PC-9 (cell line): ENCODE data around the gene ITGA8. TPM values are rescaled to one million over a fixed set of nuclear protein-coding genes. Genes with fewer than 3 reads are reported as not detected.

Experiments used
- BruUV-seq: library from RNA; stranded (reverse); fragments of 400-500 nt; replicated peaks from 2 replicates; lab custom pipeline; 2021; lab: Mats Ljungman, UMichigan
- CTCF ChIA-PET: fragments of 300-600 bp; sonication (Branson Sonifier 250); formaldehyde crosslinking; loops from one replicate; lab custom pipeline; 2022; ENCODE audit warnings: antibody characterized with exemption; lab: Charles Lee
- POLR2A ChIA-PET: fragments of 300-600 bp; sonication (Branson Sonifier 250); formaldehyde crosslinking; loops from one replicate; lab custom pipeline; 2022; ENCODE audit warnings: antibody characterized with exemption; ENCODE audit not compliant: unreplicated experiment; lab: Charles Lee
- DNase-seq, 2 experiments: peaks; one replicate each; pipeline versions ENCODE4 v3.0.0 to v3.0.0-alpha.2; 2015 to 2022; ENCODE audit warnings: mixed read lengths in 1 of 2
- H2AFZ ChIP-seq: fragments of 200-600 bp; sonication (generic); 2 replicates; pipeline ENCODE4 v1.8.1; 2017; ENCODE audit warnings: antibody characterized with exemption
- H3F3A ChIP-seq: fragments of 200-600 bp; sonication (generic); 2 replicates; pipeline ENCODE4 v1.8.1; 2017; ENCODE audit warnings: antibody characterized with exemption, mild to moderate bottlenecking, low read depth; ENCODE audit not compliant: insufficient read depth
- H3K27ac ChIP-seq: fragments of 200-600 bp; sonication (generic); 2 replicates; pipeline ENCODE4 v1.6.1; 2016; ENCODE audit warnings: mixed run types
- H3K27me3 ChIP-seq: fragments of 200-600 bp; sonication (generic); 2 replicates; pipeline ENCODE4 v1.6.1; 2016; ENCODE audit warnings: low read depth, mixed run types; ENCODE audit not compliant: insufficient read depth
- H3K36me3 ChIP-seq: fragments of 200-600 bp; sonication (generic); 2 replicates; pipeline ENCODE4 v1.6.1; 2016; ENCODE audit warnings: low read depth, mixed run types
- H3K4me1 ChIP-seq: fragments of 200-600 bp; sonication (generic); replicated peaks from 2 replicates; pipeline ENCODE4 v1.6.1; 2016; ENCODE audit warnings: mixed run types; ENCODE audit not compliant: insufficient read depth
- H3K4me2 ChIP-seq: fragments of 200-600 bp; sonication (generic); 2 replicates; pipeline ENCODE4 v1.6.1; 2017; ENCODE audit warnings: mixed run types
- H3K4me3 ChIP-seq: fragments of 200-600 bp; sonication (generic); 2 replicates; pipeline ENCODE4 v1.6.1; 2016; ENCODE audit warnings: mixed run types
- H3K79me2 ChIP-seq: fragments of 200-600 bp; sonication (generic); 2 replicates; pipeline ENCODE4 v1.6.1; 2017; ENCODE audit warnings: low read depth, mixed run types
- H3K9me2 ChIP-seq: fragments of 200-600 bp; sonication (generic); 2 replicates; pipeline ENCODE4 v1.8.1; 2017; ENCODE audit warnings: mild to moderate bottlenecking; ENCODE audit not compliant: insufficient read depth
- H3K9me3 ChIP-seq: fragments of 200-600 bp; sonication (generic); 2 replicates; pipeline ENCODE4 v1.8.1; 2016; ENCODE audit warnings: low read depth; ENCODE audit not compliant: insufficient read depth
- H4K20me1 ChIP-seq: fragments of 200-600 bp; sonication (generic); 2 replicates; pipeline ENCODE4 v1.8.1; 2017; ENCODE audit not compliant: insufficient read depth
- CTCF ChIP-seq: fragments of 200-600 bp; sonication (generic); conservative IDR thresholded peaks from 2 replicates; pipeline ENCODE4 v1.6.1; 2017; ENCODE audit warnings: mixed run types, antibody characterized with exemption, mild to moderate bottlenecking, moderate library complexity
- EZH2 ChIP-seq: fragments of 200-600 bp; sonication (generic); IDR thresholded peaks from 2 replicates; pipeline ENCODE4 v1.8.0; 2017; ENCODE audit warnings: antibody characterized with exemption, low read depth
- intact Hi-C: fragments of 100-400 bp; cut with micrococcal nuclease; formaldehyde crosslinking; loops from one replicate; pipeline ENCODE4 v1.10.0; 2022; ENCODE audit not compliant: unreplicated experiment
- total RNA-seq: library from RNA; stranded (reverse); gene quantifications from 2 replicates; pipeline ENCODE4 v1.2.3, GENCODE V29; 2021

ITGA8 gene
- total RNA-seq, 1 experiment from 2014 or later: not detected

- ChIA-PET CTCF (no interaction called here), POLR2A (no interaction called here)
- no peak overlapping the region for H3K4me2 ChIP-seq
- H4K20me1 ChIP-seq: no peaks in the 10 kb centered on the region
- H3K4me3 ChIP-seq: no peak overlapping the region
- no peaks in the 10 kb centered on the region for H3K9me2 ChIP-seq
- no peak for DNase-seq
- no TSS peak for BruUV-seq
- H2AFZ ChIP-seq: no peak overlapping the region
- peaks cover 31% of the 10 kb centered on the region for H3K27me3 ChIP-seq
- H3K79me2 ChIP-seq: no peaks in the 10 kb centered on the region
- no peaks in the 10 kb centered on the region for H3K9me3 ChIP-seq
- intact Hi-C loops: no loop called here
- H3K36me3 ChIP-seq: no peaks in the 10 kb centered on the region
- no peaks in the 10 kb centered on the region for H3F3A ChIP-seq
- no peaks in the 10 kb centered on the region for H3K4me1 ChIP-seq
- TF ChIP-seq EZH2 (no peak), CTCF (no peak)
- no peak overlapping the region for H3K27ac ChIP-seq
Measured at GRCh38 chr10:15603446-15604011, 116.2 kb downstream of the ITGA8 start.

- no peaks in the 10 kb centered on the region for H3K9me2 ChIP-seq
Measured at GRCh38 chr10:15601819-15602218, 117.9 kb downstream of the ITGA8 start.

GRCh38 chr10:15595260-15595659 lies 124.5 kb downstream of the ITGA8 start:
- Histone ChIP-seq H3F3A (no peaks in the 10 kb centered on the region), H3K4me2 (no peak overlapping the region), H3K36me3 (no peaks in the 10 kb centered on the region), H3K79me2 (no peaks in the 10 kb centered on the region), H4K20me1 (no peaks in the 10 kb centered on the region), H3K9me3 (no peaks in the 10 kb centered on the region), H3K27ac (no peak overlapping the region), H3K4me3 (no peak overlapping the region), H3K9me2 (no peaks in the 10 kb centered on the region), H3K27me3 (peaks cover 9% of the 10 kb centered on the region; the same call in 1 of the 2 replicates), H3K4me1 (no peaks in the 10 kb centered on the region), H2AFZ (no peak overlapping the region)
- ChIA-PET CTCF (no interaction called here), POLR2A (no interaction called here)
- TF ChIP-seq CTCF: no peak
- TF ChIP-seq EZH2: no peak
- intact Hi-C loops: no loop called here
- DNase-seq: no peak
- no TSS peak for BruUV-seq

More at GRCh38 chr10:15601819-15602218, 117.9 kb downstream of the ITGA8 start:
- BruUV-seq: no TSS peak
- no peak for TF ChIP-seq CTCF
- TF ChIP-seq EZH2: no peak
- no peak overlapping the region for H3K4me3 ChIP-seq
- no peaks in the 10 kb centered on the region for H3K79me2 ChIP-seq
- H3K27me3 ChIP-seq: peaks cover 28% of the 10 kb centered on the region
- H4K20me1 ChIP-seq: no peaks in the 10 kb centered on the region
- H3K36me3 ChIP-seq: no peaks in the 10 kb centered on the region
- H3K27ac ChIP-seq: no peak overlapping the region
- H3F3A ChIP-seq: no peaks in the 10 kb centered on the region
- DNase-seq: no peak
- no peak overlapping the region for H2AFZ ChIP-seq
- H3K4me1 ChIP-seq: no peaks in the 10 kb centered on the region
- H3K4me2 ChIP-seq: no peak overlapping the region
- POLR2A ChIA-PET: no interaction called here
- CTCF ChIA-PET: no interaction called here
- no peaks in the 10 kb centered on the region for H3K9me3 ChIP-seq
- intact Hi-C loops: no loop called here
